ENCODE results near the gene NRP2. TPM values are rescaled to one million over a fixed set of nuclear protein-coding genes. Genes with fewer than 3 reads are reported as not detected.

The NRP2 gene
- polyA plus RNA-seq, 2 of the 4 experiments (the other 2 are of a cell fraction): 144 to 159 TPM

DNA sequence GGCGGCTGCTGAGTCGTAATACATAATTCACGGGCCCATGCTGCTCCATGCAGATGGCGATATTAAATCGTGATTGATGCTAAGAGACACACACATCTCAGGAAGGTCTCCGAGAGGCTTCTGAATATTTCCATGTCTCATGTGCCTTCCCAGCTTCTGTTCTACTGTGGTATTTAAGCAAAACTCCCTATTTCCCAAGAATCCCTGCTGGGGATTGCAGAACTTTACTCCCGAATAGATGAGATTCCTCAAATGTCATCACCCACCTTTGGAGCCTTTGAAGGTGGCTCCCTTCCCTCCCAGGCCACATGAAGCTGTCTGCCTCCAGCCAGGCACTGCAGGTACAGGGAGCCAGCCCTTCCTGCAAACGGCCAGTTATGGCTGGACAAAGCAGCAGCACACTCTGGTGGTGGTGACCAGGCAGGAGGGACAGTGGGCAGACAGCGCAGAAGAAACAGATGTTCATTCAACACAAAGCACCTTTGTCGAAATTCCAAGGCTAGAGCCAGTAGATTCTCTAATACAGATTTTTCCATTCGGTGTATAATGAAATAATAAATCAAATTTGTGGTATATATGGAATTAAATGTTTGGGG, 14.1 kb downstream of the NRP2 start:
- FAIRE-seq (no peak), ATAC-seq (peak; percentile 51 to 53; a peak in 5 of 6 replicates), DNase-seq (ENCODE audit: low read depth in 1 of 2, low spot score in 1 of 2) (peak in 1 of 2 experiments; percentile 52)
- no peak overlapping the region for H3K4me3 ChIP-seq
- CTCF ChIA-PET: interaction anchor here (0.8 to 4.6 kb wide), 6 partner anchors 9 to 1446 kb away, joined by 3 to 33 read pairs (median 4); partner anchors contain the start of gene NRP2
- POLR2A ChIA-PET: interaction anchor here (0.5 to 1.8 kb wide), 3 partner anchors 11 to 24 kb away, joined by 3 to 11 read pairs (median 4); partner anchors contain the start of gene NRP2
- WGBS (ENCODE audit: missing lambda C conversion rate): 63% methylated on average over 11 of the region's 11 CpGs
- TF ChIP-seq CBX2 (IDR thresholded peaks at IDR 0.05; ENCODE audit: borderline replicate concordance, low read depth): no peak
- TF ChIP-seq, protein P1, sequence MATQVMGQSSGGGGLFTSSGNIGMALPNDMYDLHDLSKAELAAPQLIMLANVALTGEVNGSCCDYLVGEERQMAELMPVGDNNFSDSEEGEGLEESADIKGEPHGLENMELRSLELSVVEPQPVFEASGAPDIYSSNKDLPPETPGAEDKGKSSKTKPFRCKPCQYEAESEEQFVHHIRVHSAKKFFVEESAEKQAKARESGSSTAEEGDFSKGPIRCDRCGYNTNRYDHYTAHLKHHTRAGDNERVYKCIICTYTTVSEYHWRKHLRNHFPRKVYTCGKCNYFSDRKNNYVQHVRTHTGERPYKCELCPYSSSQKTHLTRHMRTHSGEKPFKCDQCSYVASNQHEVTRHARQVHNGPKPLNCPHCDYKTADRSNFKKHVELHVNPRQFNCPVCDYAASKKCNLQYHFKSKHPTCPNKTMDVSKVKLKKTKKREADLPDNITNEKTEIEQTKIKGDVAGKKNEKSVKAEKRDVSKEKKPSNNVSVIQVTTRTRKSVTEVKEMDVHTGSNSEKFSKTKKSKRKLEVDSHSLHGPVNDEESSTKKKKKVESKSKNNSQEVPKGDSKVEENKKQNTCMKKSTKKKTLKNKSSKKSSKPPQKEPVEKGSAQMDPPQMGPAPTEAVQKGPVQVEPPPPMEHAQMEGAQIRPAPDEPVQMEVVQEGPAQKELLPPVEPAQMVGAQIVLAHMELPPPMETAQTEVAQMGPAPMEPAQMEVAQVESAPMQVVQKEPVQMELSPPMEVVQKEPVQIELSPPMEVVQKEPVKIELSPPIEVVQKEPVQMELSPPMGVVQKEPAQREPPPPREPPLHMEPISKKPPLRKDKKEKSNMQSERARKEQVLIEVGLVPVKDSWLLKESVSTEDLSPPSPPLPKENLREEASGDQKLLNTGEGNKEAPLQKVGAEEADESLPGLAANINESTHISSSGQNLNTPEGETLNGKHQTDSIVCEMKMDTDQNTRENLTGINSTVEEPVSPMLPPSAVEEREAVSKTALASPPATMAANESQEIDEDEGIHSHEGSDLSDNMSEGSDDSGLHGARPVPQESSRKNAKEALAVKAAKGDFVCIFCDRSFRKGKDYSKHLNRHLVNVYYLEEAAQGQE (IDR thresholded peaks at IDR 0.05): no peak
- TF ChIP-seq, protein P2, sequence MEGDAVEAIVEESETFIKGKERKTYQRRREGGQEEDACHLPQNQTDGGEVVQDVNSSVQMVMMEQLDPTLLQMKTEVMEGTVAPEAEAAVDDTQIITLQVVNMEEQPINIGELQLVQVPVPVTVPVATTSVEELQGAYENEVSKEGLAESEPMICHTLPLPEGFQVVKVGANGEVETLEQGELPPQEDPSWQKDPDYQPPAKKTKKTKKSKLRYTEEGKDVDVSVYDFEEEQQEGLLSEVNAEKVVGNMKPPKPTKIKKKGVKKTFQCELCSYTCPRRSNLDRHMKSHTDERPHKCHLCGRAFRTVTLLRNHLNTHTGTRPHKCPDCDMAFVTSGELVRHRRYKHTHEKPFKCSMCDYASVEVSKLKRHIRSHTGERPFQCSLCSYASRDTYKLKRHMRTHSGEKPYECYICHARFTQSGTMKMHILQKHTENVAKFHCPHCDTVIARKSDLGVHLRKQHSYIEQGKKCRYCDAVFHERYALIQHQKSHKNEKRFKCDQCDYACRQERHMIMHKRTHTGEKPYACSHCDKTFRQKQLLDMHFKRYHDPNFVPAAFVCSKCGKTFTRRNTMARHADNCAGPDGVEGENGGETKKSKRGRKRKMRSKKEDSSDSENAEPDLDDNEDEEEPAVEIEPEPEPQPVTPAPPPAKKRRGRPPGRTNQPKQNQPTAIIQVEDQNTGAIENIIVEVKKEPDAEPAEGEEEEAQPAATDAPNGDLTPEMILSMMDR (IDR thresholded peaks at IDR 0.05): peak; percentile 47
- peak; percentile 59 to 64 for TF ChIP-seq RAD21 (conservative IDR thresholded peaks at IDR 0.05 in 1 of 2, IDR thresholded peaks at IDR 0.05 in 1 of 2)
- no peak for TF ChIP-seq NFE2L2 (conservative IDR thresholded peaks at IDR 0.05; ENCODE audit: low read length)
- no peak for TF ChIP-seq ZNF302 (CRISPR knock-in tag; IDR thresholded peaks at IDR 0.05)
- TF ChIP-seq SMC3 (IDR thresholded peaks at IDR 0.05): peak; percentile 41
- peaks cover 100% of the 10 kb centered on the region for H3K4me1 ChIP-seq
- peak overlapping the region; percentile 32 for H3K4me2 ChIP-seq
- H3K9me3 ChIP-seq: no peaks in the 10 kb centered on the region
- peak overlapping the region; percentile 93 to 95 for H3K27ac ChIP-seq

DNA sequence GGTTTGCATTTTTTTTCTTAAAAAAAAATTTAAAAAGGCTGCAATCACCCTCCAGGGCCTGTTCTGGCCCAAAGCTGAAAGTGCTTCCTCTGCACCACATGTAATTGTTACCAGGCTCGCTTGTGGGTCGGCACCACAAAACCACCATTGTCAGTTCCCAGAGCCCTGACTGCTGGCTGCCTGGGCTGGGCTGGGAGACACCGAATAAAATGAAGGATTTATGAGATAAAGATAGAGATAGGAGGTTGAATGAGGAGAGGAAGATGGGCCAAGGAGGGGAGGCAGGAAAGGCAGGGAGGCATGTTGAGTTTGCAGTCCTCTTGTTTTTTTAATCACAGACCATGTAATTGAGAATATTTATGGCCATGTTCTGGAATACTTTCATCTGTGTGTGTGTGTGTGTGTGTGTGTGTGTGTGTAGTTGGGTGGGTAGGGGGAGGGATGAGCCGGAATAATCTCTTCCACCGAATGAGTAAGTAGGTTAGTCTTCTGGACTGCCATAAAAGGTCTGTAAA, 14.7 kb downstream of the NRP2 start:
- H3K4me2 ChIP-seq: peak overlapping the region; percentile 32
- peaks cover 100% of the 10 kb centered on the region for H3K4me1 ChIP-seq
- H3K27ac ChIP-seq: peak overlapping the region; percentile 93 to 95
- H3K9me3 ChIP-seq: no peaks in the 10 kb centered on the region
- ChIA-PET CTCF (interaction anchor here (0.8 to 4.6 kb wide), 5 partner anchors 10 to 1447 kb away, joined by 3 to 33 read pairs (median 4); partner anchors contain the start of gene NRP2), POLR2A (interaction anchor here (1.8 kb wide), 1 partner anchor 14 kb away, joined by 11 read pairs; the partner anchor contains the start of gene NRP2)
- FAIRE-seq (no peak), DNase-seq (ENCODE audit: low read depth in 1 of 2, low spot score in 1 of 2) (no peak), ATAC-seq (no peak)
- TF ChIP-seq TFCP2L1 (CRISPR knock-in tag; IDR thresholded peaks at IDR 0.05) (no peak), CHD4 (IDR thresholded peaks at IDR 0.05; ENCODE audit: borderline replicate concordance) (no peak), JUN (IDR thresholded peaks at IDR 0.05) (0 out of 5 replicates have a peak, but pooled peaks of 1 of the 2 experiments have one; percentile 14), BHLHE40 (IDR thresholded peaks at IDR 0.05; ENCODE audit: low read depth, low read length) (no peak)
- TF ChIP-seq, protein P3, sequence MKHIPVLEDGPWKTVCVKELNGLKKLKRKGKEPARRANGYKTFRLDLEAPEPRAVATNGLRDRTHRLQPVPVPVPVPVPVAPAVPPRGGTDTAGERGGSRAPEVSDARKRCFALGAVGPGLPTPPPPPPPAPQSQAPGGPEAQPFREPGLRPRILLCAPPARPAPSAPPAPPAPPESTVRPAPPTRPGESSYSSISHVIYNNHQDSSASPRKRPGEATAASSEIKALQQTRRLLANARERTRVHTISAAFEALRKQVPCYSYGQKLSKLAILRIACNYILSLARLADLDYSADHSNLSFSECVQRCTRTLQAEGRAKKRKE (CRISPR knock-in tag; IDR thresholded peaks at IDR 0.05; ENCODE audit: low read depth): no peak
- 76% methylated on average over 5 of the region's 5 CpGs for WGBS (ENCODE audit: missing lambda C conversion rate)
- no peak overlapping the region for H3K4me3 ChIP-seq

Data from A549 (cell line).